Measurements from ENCODE around the gene HOXA10.

The HOXA10 gene

GRCh38 chr7:27203365-27203953 lies 29.3 kb upstream of the HOXA10 start:
- no peak for DNase-seq

GRCh38 chr7:27202862-27203134 lies 28.7 kb upstream of the HOXA10 start:
- DNase-seq = no peak

GRCh38 chr7:27202018-27202861 lies 28.1 kb upstream of the HOXA10 start:
- no peak for DNase-seq

- no peak for DNase-seq
Measured at GRCh38 chr7:27201580-27202017, 27.5 kb upstream of the HOXA10 start.

GRCh38 chr7:27200761-27201579 lies 26.9 kb upstream of the HOXA10 start:
- DNase-seq = no peak

- DNase-seq = no peak
Measured at GRCh38 chr7:27199849-27200760, 26.0 kb upstream of the HOXA10 start, which contains the start of gene HOXA13. HOXA13 (minus strand) TSS chr7:27200091; CDS start chr7:27200077, 14 bp downstream.

- DNase-seq = no peak
Measured at GRCh38 chr7:27198871-27199801, 25.0 kb upstream of the HOXA10 start.

GRCh38 chr7:27198138-27198841 lies 24.2 kb upstream of the HOXA10 start:
- DNase-seq = no peak

GRCh38 chr7:27197137-27198042 lies 23.3 kb upstream of the HOXA10 start:
- no peak for DNase-seq

GRCh38 chr7:27196287-27196767 lies 22.2 kb upstream of the HOXA10 start:
- peak; percentile 75 to 83 for DNase-seq

- no peak for DNase-seq
Measured at GRCh38 chr7:27194686-27195379, 20.7 kb upstream of the HOXA10 start.

- no peak for DNase-seq
Measured at GRCh38 chr7:27194002-27194352, 19.9 kb upstream of the HOXA10 start.

- no peak for DNase-seq
Measured at GRCh38 chr7:27193335-27194001, 19.3 kb upstream of the HOXA10 start.

GRCh38 chr7:27192546-27193334 lies 18.6 kb upstream of the HOXA10 start:
- no peak for DNase-seq

- DNase-seq = no peak
Measured at GRCh38 chr7:27191833-27192545, 17.9 kb upstream of the HOXA10 start.

- no peak for DNase-seq
Measured at GRCh38 chr7:27191161-27191731, 17.1 kb upstream of the HOXA10 start.

Data from CD4-positive, alpha-beta T cell treated with Interferon alpha-2 for 1 hour (primary cell).